HepG2 (cell line): ENCODE measurements around the gene CDKN2C. TPM values are rescaled to one million over a fixed set of nuclear protein-coding genes. Genes with fewer than 3 reads are reported as not detected.

Experiments used
- ARID4A ChIP-seq: sonication (generic); formaldehyde crosslinking; IDR thresholded peaks from 2 replicates; pipeline ENCODE4 v1.5.0; 2020; ENCODE audit warnings: mild to moderate bottlenecking, missing genetic modification reagents, borderline replicate concordance
- FOXA3 ChIP-seq: IDR thresholded peaks from 2 replicates; pipeline ENCODE4 v1.6.1; 2016; ENCODE audit warnings: missing genetic modification reagents, missing compliant biosample characterization
- KDM5B ChIP-seq: sonication (generic); formaldehyde crosslinking; IDR thresholded peaks from 2 replicates; pipeline ENCODE4 v1.4.0; 2020; ENCODE audit warnings: missing genetic modification reagents, mild to moderate bottlenecking, borderline replicate concordance
- MLX ChIP-seq: IDR thresholded peaks from 2 replicates; pipeline ENCODE4 v1.6.1; 2016
- PRPF4 ChIP-seq: fragments of 200-400 bp; formaldehyde crosslinking; IDR thresholded peaks from 2 replicates; pipeline ENCODE4 v1.6.1; 2016; ENCODE audit warnings: low read length, low read depth; ENCODE audit not compliant: poor library complexity, severe bottlenecking
- SMC3 ChIP-seq: IDR thresholded peaks from 2 replicates; pipeline ENCODE4 v1.6.1; 2011; ENCODE audit warnings: low read length, improper control_type of control experiment
- SRSF1 ChIP-seq: fragments of 200-400 bp; formaldehyde crosslinking; optimal IDR thresholded peaks from 2 replicates; pipeline ENCODE3; 2017; ENCODE audit warnings: mild to moderate bottlenecking, low read depth, low read length, moderate library complexity
- U2AF2 ChIP-seq: fragments of 200-400 bp; formaldehyde crosslinking; IDR thresholded peaks from 2 replicates; pipeline ENCODE4 v1.6.1; 2017; ENCODE audit warnings: low read depth, mild to moderate bottlenecking, low read length
- ZC3H4 ChIP-seq: sonication (generic); formaldehyde crosslinking; IDR thresholded peaks from 2 replicates; pipeline ENCODE4 v1.4.0; 2020; ENCODE audit warnings: missing genetic modification reagents, borderline replicate concordance
- ZNF180 ChIP-seq: sonication (generic); formaldehyde crosslinking; IDR thresholded peaks from 2 replicates; pipeline ENCODE4 v1.4.0; 2020; ENCODE audit warnings: low read depth, missing genetic modification reagents, borderline replicate concordance
- ZNF335 ChIP-seq: sonication (generic); formaldehyde crosslinking; IDR thresholded peaks from 2 replicates; pipeline ENCODE4 v1.4.0; 2020; ENCODE audit warnings: missing genetic modification reagents
- ZNF382 ChIP-seq: sonication (generic); formaldehyde crosslinking; IDR thresholded peaks from 2 replicates; pipeline ENCODE4 v1.5.0; 2020; ENCODE audit warnings: missing genetic modification reagents, mild to moderate bottlenecking, borderline replicate concordance
- ZNF781 ChIP-seq: sonication (generic); formaldehyde crosslinking; IDR thresholded peaks from 2 replicates; pipeline ENCODE4 v1.5.1; 2020; ENCODE audit warnings: borderline replicate concordance, mild to moderate bottlenecking, missing genetic modification reagents; ENCODE audit errors: not compliant biosample characterization
- ZNF782 ChIP-seq: sonication (generic); formaldehyde crosslinking; IDR thresholded peaks from 2 replicates; pipeline ENCODE4 v1.4.0; 2020; ENCODE audit warnings: missing genetic modification reagents, mild to moderate bottlenecking, borderline replicate concordance
- polyA plus RNA-seq, 8 experiments: library from polyadenylated mRNA; depleted of rRNA in 3 of 8; stranded (reverse) in 7 of 8; unstranded in 1 of 8; fragments of >200 nt; fragmentation: Illumina TruSeq in 4 of 8; extraction: Trizol in 4 of 8; gene quantifications; 2 replicates each; pipeline versions ENCODE4 v1.2.1 to v1.2.3, GENCODE V29; 2011 to 2016; ENCODE audit warnings: low read depth in 4 of 8, missing spikeins in 1 of 8, mixed read lengths in 1 of 8; ENCODE audit not compliant: insufficient read depth in 1 of 8
- total RNA-seq, 5 experiments: library from RNA; depleted of rRNA; stranded (reverse); fragments of >200 nt; fragmentation: Illumina TruSeq; extraction: Trizol; gene quantifications; 2 replicates each; pipeline ENCODE4 v1.2.3, GENCODE V29; 2016; ENCODE audit warnings: low read depth in 1 of 5

Gene CDKN2C
- total and polyA plus RNA-seq, 2 of the 13 experiments (the other 11 are each of a cell fraction or from before 2014, with no cell fraction given): 7.8 to 13.7 TPM

GRCh38 chr1:50978144-50978851 lies 8.3 kb downstream of the CDKN2C start (continued):
- TF ChIP-seq MLX (CRISPR knock-in tag): no peak
- peak; percentile 65; the same call in 1 of the 2 replicates for TF ChIP-seq ZC3H4
- no peak for TF ChIP-seq ZNF781 (CRISPR knock-in tag)
- TF ChIP-seq ZNF335 (CRISPR knock-in tag): no peak
- peak; percentile 52; the same call in 1 of the 2 replicates for TF ChIP-seq KDM5B (CRISPR knock-in tag)
- TF ChIP-seq U2AF2: no peak
- TF ChIP-seq SMC3: no peak
- TF ChIP-seq PRPF4: no peak
- TF ChIP-seq ARID4A (CRISPR knock-in tag): peak; percentile 77
- peak; percentile 38 for TF ChIP-seq SRSF1
- TF ChIP-seq ZNF382 (CRISPR knock-in tag): no peak
- TF ChIP-seq ZNF180 (CRISPR knock-in tag): no peak
- TF ChIP-seq ZNF782: peak; percentile 27; the same call in 1 of the 2 replicates
- no peak for TF ChIP-seq FOXA3 (CRISPR knock-in tag)
